Stimulated activated CD8-positive, alpha-beta memory T cell treated with anti-CD3 and anti-CD28 coated beads, Interleukin-4, amount 100 ng/mL, for 4 hours (primary cell): ENCODE measurements around the gene SLC9A1.

Experiments used
- DNase-seq, 2 donors: peaks; one replicate each; pipeline ENCODE4 v3.0.0-alpha.2; 2020; ENCODE audit warnings: low read depth in 2 of 2, low spot score in 1 of 2

SLC9A1 gene

GRCh38 chr1:27152004-27152828, 2.7 kb downstream of the SLC9A1 start:
- DNase-seq: no peak

GRCh38 chr1:27150641-27151040, 4.3 kb downstream of the SLC9A1 start:
- DNase-seq: no peak

- DNase-seq: no peak
Measured at GRCh38 chr1:27150183-27150582, 4.7 kb downstream of the SLC9A1 start.

GRCh38 chr1:27149762-27150113, 5.2 kb downstream of the SLC9A1 start:
- DNase-seq: no peak

GRCh38 chr1:27149084-27149761, 5.7 kb downstream of the SLC9A1 start:
- DNase-seq: no peak

GRCh38 chr1:27148591-27148990, 6.3 kb downstream of the SLC9A1 start:
- no peak for DNase-seq

- no peak for DNase-seq
Measured at GRCh38 chr1:27147842-27148518, 6.9 kb downstream of the SLC9A1 start.

- DNase-seq: no peak
Measured at GRCh38 chr1:27145934-27146354, 9.0 kb downstream of the SLC9A1 start.

GRCh38 chr1:27144920-27145661, 9.8 kb downstream of the SLC9A1 start:
- DNase-seq: no peak

- no peak for DNase-seq
Measured at GRCh38 chr1:27144049-27144748, 10.7 kb downstream of the SLC9A1 start.

GRCh38 chr1:27143401-27143800, 11.5 kb downstream of the SLC9A1 start:
- no peak for DNase-seq

GRCh38 chr1:27142464-27142863, 12.5 kb downstream of the SLC9A1 start:
- no peak for DNase-seq

- DNase-seq: no peak
Measured at GRCh38 chr1:27141266-27142003, 13.5 kb downstream of the SLC9A1 start.

GRCh38 chr1:27139980-27140379, 14.9 kb downstream of the SLC9A1 start:
- DNase-seq: no peak

GRCh38 chr1:27138927-27139326, 16.0 kb downstream of the SLC9A1 start:
- no peak for DNase-seq

GRCh38 chr1:27138368-27138767, 16.6 kb downstream of the SLC9A1 start:
- DNase-seq: no peak

- DNase-seq: no peak
Measured at GRCh38 chr1:27137544-27138075, 17.3 kb downstream of the SLC9A1 start.

- DNase-seq: peak; percentile 29 to 62
Measured at GRCh38 chr1:27136998-27137542, 17.9 kb downstream of the SLC9A1 start.

GRCh38 chr1:27136236-27136551, 18.7 kb downstream of the SLC9A1 start:
- DNase-seq: no peak
